Trophoblast cell (in vitro differentiated cells and primary cell): Measurements from ENCODE around the gene NBPF1.
"Not testable (repeated sequence)": the region's sequence is repeated elsewhere in the genome, so short reads cannot be mapped to it uniquely, and the experiment has no call there.

ENCODE experiments used
- DNase-seq, 2 donors: peaks; one replicate each; pipeline ENCODE4 v3.0.0-alpha.2; 2016
- H2AFZ ChIP-seq: 2 replicates; pipeline ENCODE4 v1.6.1; 2013; ENCODE audit warnings: low read length, moderate library complexity, mild to moderate bottlenecking; ENCODE audit not compliant: insufficient read depth, poor library complexity
- H2AK5ac ChIP-seq: 2 replicates; pipeline ENCODE4 v1.6.1; 2013; ENCODE audit warnings: mild to moderate bottlenecking, low read length
- H2BK120ac ChIP-seq: 2 replicates; pipeline ENCODE4 v1.6.1; 2013; ENCODE audit warnings: low read length, mild to moderate bottlenecking, moderate library complexity; ENCODE audit not compliant: insufficient read depth, poor library complexity
- H2BK12ac ChIP-seq: 2 replicates; pipeline ENCODE4 v1.6.1; 2013; ENCODE audit warnings: mild to moderate bottlenecking, low read length, moderate library complexity
- H2BK5ac ChIP-seq: 2 replicates; pipeline ENCODE4 v1.6.1; 2013; ENCODE audit warnings: low read length, low read depth, moderate library complexity, mild to moderate bottlenecking; ENCODE audit not compliant: poor library complexity
- H3K14ac ChIP-seq: 2 replicates; pipeline ENCODE4 v1.6.1; 2013; ENCODE audit warnings: mild to moderate bottlenecking, low read length
- H3K18ac ChIP-seq: 2 replicates; pipeline ENCODE4 v1.6.1; 2013; ENCODE audit warnings: mild to moderate bottlenecking, low read length
- H3K23ac ChIP-seq: 2 replicates; pipeline ENCODE4 v1.6.1; 2013; ENCODE audit warnings: low read length
- H3K27ac ChIP-seq: 2 replicates; pipeline ENCODE4 v1.5.1; 2013; ENCODE audit warnings: low read depth, mild to moderate bottlenecking, inconsistent platforms, low read length, moderate library complexity
- H3K27me3 ChIP-seq: 2 replicates; pipeline ENCODE4 v1.6.1; 2013; ENCODE audit warnings: inconsistent platforms, mild to moderate bottlenecking, low read length, moderate library complexity; ENCODE audit not compliant: insufficient read depth
- H3K36me3 ChIP-seq, 2 experiments: 1 replicate in 1 of 2; 2 replicates in 1 of 2; pipeline ENCODE4 v1.6.1; 2013; ENCODE audit warnings: low read length in 2 of 2, mild to moderate bottlenecking in 2 of 2, moderate library complexity in 1 of 2; ENCODE audit not compliant: insufficient read depth in 2 of 2, control insufficient read depth in 1 of 2
- H3K4ac ChIP-seq: 2 replicates; pipeline ENCODE4 v1.6.1; 2013; ENCODE audit warnings: low read depth, mild to moderate bottlenecking, low read length, moderate library complexity
- H3K4me1 ChIP-seq, 2 experiments: 1 replicate in 1 of 2; 2 replicates in 1 of 2; pipeline ENCODE4 v1.6.1; 2013; ENCODE audit warnings: low read length in 2 of 2, mild to moderate bottlenecking in 2 of 2, moderate library complexity in 1 of 2; ENCODE audit not compliant: insufficient read depth in 2 of 2, control insufficient read depth in 1 of 2
- H3K4me2 ChIP-seq: 2 replicates; pipeline ENCODE4 v1.6.1; 2013; ENCODE audit warnings: inconsistent platforms, mild to moderate bottlenecking, low read length, moderate library complexity
- H3K4me3 ChIP-seq: 2 replicates; pipeline ENCODE4 v1.5.1; 2013; ENCODE audit warnings: mild to moderate bottlenecking, low read depth, low read length, inconsistent platforms
- H3K79me1 ChIP-seq: one replicate; pipeline ENCODE4 v1.6.1; 2013; ENCODE audit warnings: low read length
- H3K79me2 ChIP-seq: 2 replicates; pipeline ENCODE4 v1.6.1; 2013; ENCODE audit warnings: low read length, mild to moderate bottlenecking; ENCODE audit not compliant: control insufficient read depth, insufficient read depth, poor library complexity
- H3K9ac ChIP-seq: 2 replicates; pipeline ENCODE4 v1.6.1; 2013; ENCODE audit warnings: mild to moderate bottlenecking, low read length
- H3K9me3 ChIP-seq: 2 replicates; pipeline ENCODE4 v1.6.1; 2013; ENCODE audit warnings: low read depth, mild to moderate bottlenecking, control low read depth, inconsistent platforms, low read length; ENCODE audit not compliant: insufficient read depth
- H4K12ac ChIP-seq: 2 replicates; pipeline ENCODE4 v1.6.1; 2013; ENCODE audit warnings: low read depth, mild to moderate bottlenecking, low read length, moderate library complexity
- H4K8ac ChIP-seq: 2 replicates; pipeline ENCODE4 v1.6.1; 2013; ENCODE audit warnings: low read depth, mild to moderate bottlenecking, low read length, moderate library complexity
- H4K91ac ChIP-seq: one replicate; pipeline ENCODE4 v1.6.1; 2013; ENCODE audit warnings: low read depth, mild to moderate bottlenecking, low read length, moderate library complexity
- WGBS: extraction: QIAGEN DNeasy Blood & Tissue Kit; methylation state at CpG from one replicate; pipeline ENCODE4 v1.1.7; 2013; ENCODE audit warnings: missing lambda C conversion rate; ENCODE audit not compliant: insufficient read length, insufficient coverage; ENCODE audit errors: extremely low coverage; 5-methylcytosine and 5-hydroxymethylcytosine counted together

The NBPF1 gene

DNA sequence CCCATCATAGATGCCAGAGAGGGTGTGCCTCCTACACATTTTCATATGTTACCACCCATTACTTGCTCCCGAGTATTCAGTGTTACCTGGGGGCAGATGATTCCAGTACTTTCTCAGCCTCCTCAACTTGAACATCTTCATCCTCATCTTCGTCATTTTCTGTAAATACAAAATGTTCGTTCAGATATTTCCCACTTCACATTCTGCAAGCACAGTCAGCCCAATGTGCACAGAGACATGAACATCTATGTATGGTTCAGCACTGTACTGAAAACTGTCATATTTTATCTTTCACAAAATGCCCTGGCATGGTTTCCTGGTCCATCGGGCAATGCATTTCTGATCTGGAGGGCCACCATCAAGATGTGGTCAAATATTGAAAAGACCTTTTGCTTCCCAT, 25.7 kb downstream of the NBPF1 start:
- H3K79me2 ChIP-seq, H4K8ac ChIP-seq, H3K9ac ChIP-seq, H3K27me3 ChIP-seq, H4K91ac ChIP-seq, H3K4me2 ChIP-seq, H2BK12ac ChIP-seq, H3K36me3 ChIP-seq, H3K79me1 ChIP-seq, H2AK5ac ChIP-seq, DNase-seq, H3K9me3 ChIP-seq, H2BK120ac ChIP-seq, H3K4me1 ChIP-seq, H4K12ac ChIP-seq, H2AFZ ChIP-seq, H3K14ac ChIP-seq, H3K4me3 ChIP-seq, H3K23ac ChIP-seq, H2BK5ac ChIP-seq, H3K27ac ChIP-seq, H3K4ac ChIP-seq, H3K18ac ChIP-seq: not testable (repeated sequence)
- WGBS, result no CpG with 5 or more reads among the region's 4 CpGs

DNA sequence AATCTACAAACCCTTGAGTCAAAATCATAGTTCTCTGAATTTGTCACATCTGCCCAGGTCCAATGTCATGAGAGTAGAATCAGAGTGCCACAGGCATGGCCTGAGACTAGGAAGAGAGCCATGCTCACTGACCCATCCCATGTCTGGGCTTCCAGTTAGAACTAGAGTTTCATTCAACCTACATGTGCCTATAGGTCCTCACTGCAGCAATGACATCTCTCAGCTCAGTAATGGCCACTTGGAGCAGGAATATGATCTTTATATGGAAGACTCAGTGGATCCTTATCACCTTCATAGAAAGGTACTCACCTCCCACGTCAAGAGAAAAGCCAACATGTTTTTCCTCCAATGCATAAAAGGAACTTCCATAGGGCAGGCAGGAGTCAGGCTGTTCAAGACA, 48.0 kb downstream of the NBPF1 start:
- not testable (repeated sequence) for H3K14ac ChIP-seq, H3K4ac ChIP-seq, H4K12ac ChIP-seq, H4K8ac ChIP-seq, H3K4me1 ChIP-seq, H2BK5ac ChIP-seq, H3K9ac ChIP-seq, H3K27ac ChIP-seq, H3K23ac ChIP-seq, H4K91ac ChIP-seq, H3K79me1 ChIP-seq, H2BK120ac ChIP-seq, H3K36me3 ChIP-seq, H2AK5ac ChIP-seq, H3K79me2 ChIP-seq, DNase-seq, H3K4me3 ChIP-seq, H3K27me3 ChIP-seq, H2BK12ac ChIP-seq, H3K4me2 ChIP-seq, H3K9me3 ChIP-seq, H2AFZ ChIP-seq, H3K18ac ChIP-seq
- WGBS, result no CpG with 5 or more reads among the region's 1 CpG

DNA sequence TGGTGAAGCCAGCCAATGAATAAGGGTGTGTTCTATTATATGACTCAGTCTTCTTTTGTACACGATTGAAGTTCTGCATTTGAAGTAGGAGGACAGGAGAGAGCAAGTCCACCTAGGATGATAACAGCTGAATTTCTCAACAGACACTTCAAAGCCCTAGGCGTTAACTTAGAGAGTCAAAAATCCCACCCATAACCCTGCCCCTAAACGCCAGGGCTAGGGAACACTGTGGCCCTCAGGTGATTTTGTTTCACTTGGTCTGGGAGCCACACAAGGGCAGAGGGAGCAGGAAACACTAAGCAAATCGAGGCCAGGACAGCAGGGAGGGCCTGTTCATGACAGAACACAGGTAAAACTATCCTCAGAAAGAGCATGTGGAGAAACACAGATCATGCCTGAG, 52.3 kb downstream of the NBPF1 start:
- H3K9ac ChIP-seq, H4K8ac ChIP-seq, H3K18ac ChIP-seq, H3K23ac ChIP-seq, H3K79me2 ChIP-seq, H3K79me1 ChIP-seq, H4K91ac ChIP-seq, H3K4me1 ChIP-seq, DNase-seq, H3K4me3 ChIP-seq, H2AK5ac ChIP-seq, H4K12ac ChIP-seq, H2BK120ac ChIP-seq, H2BK12ac ChIP-seq, H3K9me3 ChIP-seq, H2AFZ ChIP-seq, H2BK5ac ChIP-seq, H3K27me3 ChIP-seq, H3K36me3 ChIP-seq, H3K14ac ChIP-seq, H3K27ac ChIP-seq, H3K4me2 ChIP-seq, H3K4ac ChIP-seq: not testable (repeated sequence)
- no CpG with 5 or more reads among the region's 4 CpGs for WGBS

DNA sequence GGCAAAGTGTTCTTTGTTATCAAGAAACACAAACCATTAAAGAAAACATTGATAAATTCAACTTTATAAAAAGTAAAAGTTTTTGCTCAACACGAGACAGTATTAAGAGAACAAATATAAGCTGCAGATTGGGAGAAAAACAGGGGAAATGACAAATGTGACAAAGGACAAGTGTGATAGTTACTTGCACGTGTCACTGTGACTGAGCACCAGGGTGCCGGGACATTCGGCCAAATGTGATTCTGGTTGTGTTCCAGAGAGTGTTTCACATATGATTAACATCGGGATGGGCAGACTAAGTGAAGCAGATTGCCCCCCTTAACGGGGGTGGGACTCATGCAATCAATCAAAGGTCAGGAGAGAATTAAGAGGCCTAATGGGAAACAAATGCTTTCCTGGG, 52.9 kb downstream of the NBPF1 start:
- not testable (repeated sequence) for H3K18ac ChIP-seq, H2AFZ ChIP-seq, H2BK5ac ChIP-seq, H4K8ac ChIP-seq, H3K23ac ChIP-seq, H3K14ac ChIP-seq, H4K91ac ChIP-seq, H2BK120ac ChIP-seq, H3K4me3 ChIP-seq, H2AK5ac ChIP-seq, H3K27ac ChIP-seq, DNase-seq, H3K9me3 ChIP-seq, H3K9ac ChIP-seq, H3K36me3 ChIP-seq, H3K4me1 ChIP-seq, H3K4me2 ChIP-seq, H3K79me1 ChIP-seq, H3K27me3 ChIP-seq, H4K12ac ChIP-seq, H3K79me2 ChIP-seq, H2BK12ac ChIP-seq, H3K4ac ChIP-seq
- no CpG with 5 or more reads among the region's 6 CpGs for WGBS
